Panc1 (cell line): ENCODE data around the gene APBB2. TPM values are rescaled to one million over a fixed set of nuclear protein-coding genes. Genes with fewer than 3 reads are reported as not detected.

ENCODE experiments used
- ATAC-seq: fragments of 200-7000 bp; cut with Tn5 transposase; 2 replicates; pipeline ENCODE4 v1.9.1; 2020; ENCODE audit warnings: mild to moderate bottlenecking, moderate library complexity
- BruUV-seq: library from RNA; stranded (reverse); fragments of 400-500 nt; replicated peaks from 2 replicates; lab custom pipeline; 2021; lab: Mats Ljungman, UMichigan
- CTCF ChIA-PET: fragments of 300-600 bp; sonication (Branson Sonifier 250); formaldehyde crosslinking; loops from one replicate; lab custom pipeline; 2022; ENCODE audit warnings: antibody characterized with exemption; lab: Charles Lee
- POLR2A ChIA-PET: fragments of 300-600 bp; sonication (Branson Sonifier 250); formaldehyde crosslinking; loops from one replicate; lab custom pipeline; 2022; ENCODE audit warnings: antibody characterized with exemption; lab: Charles Lee
- DNase-seq: peaks from one replicate; pipeline ENCODE4 v3.0.0-alpha.2; 2010; ENCODE audit warnings: low read depth, low spot score
- H3K27ac ChIP-seq: 2 replicates; pipeline ENCODE4 v1.5.1; 2011; ENCODE audit warnings: mild to moderate bottlenecking, low read length, inconsistent platforms
- H3K27me3 ChIP-seq: fragments of 200-500 bp; sonication (Bioruptor generic); 2 replicates; pipeline ENCODE4 v1.6.0; 2014; ENCODE audit warnings: low read length, inconsistent platforms; ENCODE audit not compliant: control insufficient read depth, insufficient read depth
- H3K36me3 ChIP-seq: fragments of 200-500 bp; sonication (Bioruptor generic); 2 replicates; pipeline ENCODE4 v1.5.1; 2014; ENCODE audit warnings: inconsistent platforms, mild to moderate bottlenecking, low read length, moderate library complexity; ENCODE audit not compliant: control insufficient read depth, insufficient read depth
- H3K4me1 ChIP-seq: 2 replicates; pipeline ENCODE4 v1.5.1; 2011; ENCODE audit warnings: inconsistent platforms, mild to moderate bottlenecking, low read length, moderate library complexity; ENCODE audit not compliant: control insufficient read depth, insufficient read depth
- H3K4me3 ChIP-seq, 2 experiments: 2 replicates each; pipeline ENCODE4 v1.5.1; 2011 to 2012; ENCODE audit warnings: low read depth in 2 of 2, low read length in 2 of 2, mild to moderate bottlenecking in 2 of 2, inconsistent platforms in 1 of 2, moderate library complexity in 1 of 2
- H3K9me3 ChIP-seq: fragments of 200-500 bp; sonication (Bioruptor generic); 2 replicates; pipeline ENCODE4 v1.5.1; 2014; ENCODE audit warnings: low read depth, mild to moderate bottlenecking, inconsistent platforms, low read length, moderate library complexity; ENCODE audit not compliant: control insufficient read depth, insufficient read depth
- CTCF ChIP-seq: fragments of 450-650 bp; IDR thresholded peaks from 2 replicates; pipeline ENCODE4 v1.5.1; 2017; ENCODE audit warnings: mild to moderate bottlenecking
- POLR2AphosphoS5 ChIP-seq: IDR thresholded peaks from 2 replicates; pipeline ENCODE4 v1.6.1; 2012; ENCODE audit warnings: mild to moderate bottlenecking, low read depth, low read length, moderate library complexity
- SIN3A ChIP-seq: IDR thresholded peaks from 2 replicates; pipeline ENCODE4 v1.6.1; 2012; ENCODE audit warnings: low read depth, mild to moderate bottlenecking, low read length, moderate library complexity, borderline replicate concordance; ENCODE audit not compliant: insufficient read depth
- TCF7L2 ChIP-seq: IDR thresholded peaks from 2 replicates; pipeline ENCODE4 v1.6.1; 2011; ENCODE audit warnings: mild to moderate bottlenecking, low read depth, low read length, inconsistent platforms
- in situ Hi-C: cut with HindIII; loops from 2 replicates; pipeline ENCODE4 v1.10.0; 2016; ENCODE audit warnings: low sequenced_read_pairs, low pct_unique_long_range_greater_than_20kb
- intact Hi-C: fragments of 100-400 bp; cut with micrococcal nuclease; formaldehyde crosslinking; loops from one replicate; pipeline ENCODE4 v1.10.0; 2022; ENCODE audit not compliant: unreplicated experiment
- total RNA-seq: library from RNA; stranded (reverse); gene quantifications from one replicate; pipeline ENCODE4 v1.2.1, GENCODE V29; 2021; ENCODE audit not compliant: unreplicated experiment
- TF ChIP-seq, protein P1 (sequence below), 2 experiments: IDR thresholded peaks; 2 replicates each; pipeline ENCODE4 v1.6.1; 2011 to 2012; ENCODE audit warnings: low read depth in 2 of 2, control low read depth in 1 of 2, low read length in 1 of 2, mild to moderate bottlenecking in 1 of 2, moderate library complexity in 1 of 2; ENCODE audit not compliant: insufficient read depth in 1 of 2

Gene APBB2
- total RNA-seq, 1 experiment from 2014 or later = 27.1 TPM

DNA sequence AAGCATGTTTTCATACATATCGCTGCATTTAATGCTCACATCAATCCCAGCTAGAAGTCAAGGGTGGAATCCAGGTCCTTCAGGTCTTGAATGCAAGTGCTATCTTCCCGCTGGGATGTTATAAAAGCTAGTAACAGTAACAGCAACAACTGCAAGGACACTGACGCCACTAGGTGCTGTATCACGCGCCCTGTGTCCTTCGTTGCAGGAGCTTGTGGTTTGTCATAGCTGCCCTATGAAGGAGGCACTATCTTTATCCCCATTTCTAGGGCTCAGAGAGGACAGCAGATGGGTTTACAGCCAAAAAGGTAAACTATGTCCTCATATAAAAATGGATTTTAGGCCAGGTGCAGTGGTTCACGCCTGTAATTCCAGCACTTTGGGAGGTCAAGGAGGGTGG lies 261.7 kb downstream of the APBB2 start:
- TF ChIP-seq POLR2AphosphoS5 (no peak), SIN3A (no peak), TCF7L2 (no peak), CTCF (no peak)
- TF ChIP-seq, protein P1, sequence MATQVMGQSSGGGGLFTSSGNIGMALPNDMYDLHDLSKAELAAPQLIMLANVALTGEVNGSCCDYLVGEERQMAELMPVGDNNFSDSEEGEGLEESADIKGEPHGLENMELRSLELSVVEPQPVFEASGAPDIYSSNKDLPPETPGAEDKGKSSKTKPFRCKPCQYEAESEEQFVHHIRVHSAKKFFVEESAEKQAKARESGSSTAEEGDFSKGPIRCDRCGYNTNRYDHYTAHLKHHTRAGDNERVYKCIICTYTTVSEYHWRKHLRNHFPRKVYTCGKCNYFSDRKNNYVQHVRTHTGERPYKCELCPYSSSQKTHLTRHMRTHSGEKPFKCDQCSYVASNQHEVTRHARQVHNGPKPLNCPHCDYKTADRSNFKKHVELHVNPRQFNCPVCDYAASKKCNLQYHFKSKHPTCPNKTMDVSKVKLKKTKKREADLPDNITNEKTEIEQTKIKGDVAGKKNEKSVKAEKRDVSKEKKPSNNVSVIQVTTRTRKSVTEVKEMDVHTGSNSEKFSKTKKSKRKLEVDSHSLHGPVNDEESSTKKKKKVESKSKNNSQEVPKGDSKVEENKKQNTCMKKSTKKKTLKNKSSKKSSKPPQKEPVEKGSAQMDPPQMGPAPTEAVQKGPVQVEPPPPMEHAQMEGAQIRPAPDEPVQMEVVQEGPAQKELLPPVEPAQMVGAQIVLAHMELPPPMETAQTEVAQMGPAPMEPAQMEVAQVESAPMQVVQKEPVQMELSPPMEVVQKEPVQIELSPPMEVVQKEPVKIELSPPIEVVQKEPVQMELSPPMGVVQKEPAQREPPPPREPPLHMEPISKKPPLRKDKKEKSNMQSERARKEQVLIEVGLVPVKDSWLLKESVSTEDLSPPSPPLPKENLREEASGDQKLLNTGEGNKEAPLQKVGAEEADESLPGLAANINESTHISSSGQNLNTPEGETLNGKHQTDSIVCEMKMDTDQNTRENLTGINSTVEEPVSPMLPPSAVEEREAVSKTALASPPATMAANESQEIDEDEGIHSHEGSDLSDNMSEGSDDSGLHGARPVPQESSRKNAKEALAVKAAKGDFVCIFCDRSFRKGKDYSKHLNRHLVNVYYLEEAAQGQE (IDR thresholded peaks at IDR 0.05; ENCODE audit: insufficient read depth in 1 of 2, low read depth in 2 of 2, low read length in 1 of 2) = no peak
- in situ Hi-C loops (no loop called here), intact Hi-C loops (no loop called here)
- ATAC-seq (no peak), DNase-seq (no peak)
- POLR2A ChIA-PET = no interaction called here
- CTCF ChIA-PET = no interaction called here
- no TSS peak for BruUV-seq
- Histone ChIP-seq H3K4me1 (no peaks in the 10 kb centered on the region), H3K36me3 (no peaks in the 10 kb centered on the region), H3K27me3 (no peaks in the 10 kb centered on the region), H3K9me3 (no peaks in the 10 kb centered on the region), H3K4me3 (no peak overlapping the region), H3K27ac (no peak overlapping the region)

GRCh38 chr4:40952217-40952616 lies 262.1 kb downstream of the APBB2 start:
- DNase-seq (no peak), ATAC-seq (no peak)
- BruUV-seq = no TSS peak
- Histone ChIP-seq H3K36me3 (no peaks in the 10 kb centered on the region), H3K4me1 (no peaks in the 10 kb centered on the region), H3K27me3 (no peaks in the 10 kb centered on the region), H3K9me3 (no peaks in the 10 kb centered on the region), H3K4me3 (no peak overlapping the region), H3K27ac (no peak overlapping the region)
- intact Hi-C loops = no loop called here
- ChIA-PET POLR2A (no interaction called here), CTCF (no interaction called here)
- no peak for TF ChIP-seq TCF7L2
- TF ChIP-seq CTCF = no peak
- no peak for TF ChIP-seq POLR2AphosphoS5
- no peak for TF ChIP-seq SIN3A
- TF ChIP-seq, protein P1 (IDR thresholded peaks at IDR 0.05; ENCODE audit: insufficient read depth in 1 of 2, low read depth in 2 of 2, low read length in 1 of 2) = no peak
- in situ Hi-C loops = no loop called here
